Renal cortex interstitium (tissue), 11 donors: Measurements from ENCODE around the gene GAB1. TPM values are rescaled to one million over a fixed set of nuclear protein-coding genes. Genes with fewer than 3 reads are reported as not detected.
"Not testable (repeated sequence)": the region's sequence is repeated elsewhere in the genome, so short reads cannot be mapped to it uniquely, and the experiment has no call there.

Experiments used
- DNase-seq, 11 donors: peaks; one replicate each; pipeline ENCODE4 v3.0.0-alpha.2; 2013; ENCODE audit warnings: low read depth in 9 of 11, low spot score in 4 of 11; ENCODE audit errors: extremely low read depth in 1 of 11
- polyA plus RNA-seq, 3 donors: library from polyadenylated mRNA; unstranded; fragments of 120-200 nt; gene quantifications; one replicate each; pipeline ENCODE4 v1.2.1, GENCODE V29; 2013; ENCODE audit not compliant: insufficient read length in 3 of 3

Gene GAB1
- polyA plus RNA-seq, 3 donors, result 39.9 to 51.5 (median 48.2) TPM

DNA sequence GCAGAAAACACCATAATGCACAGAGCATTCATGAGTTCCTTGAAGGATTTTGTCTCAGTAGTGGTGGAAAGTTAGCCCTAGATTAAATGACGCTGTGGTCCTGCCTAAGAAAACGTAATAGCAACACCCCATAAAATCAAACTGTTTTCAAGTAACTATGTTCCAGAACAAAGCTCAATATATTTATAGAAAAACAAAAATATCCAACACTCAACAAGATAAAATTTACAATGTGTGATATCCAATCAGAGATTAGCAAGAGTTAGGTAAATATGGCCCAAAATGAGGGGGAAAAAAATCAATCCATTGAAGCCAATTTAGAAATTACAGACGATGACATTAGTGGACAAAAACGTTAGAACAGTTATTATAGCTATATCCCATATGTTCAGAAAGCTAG lies 9.9 kb upstream of the GAB1 start:
- no peak for DNase-seq

DNA sequence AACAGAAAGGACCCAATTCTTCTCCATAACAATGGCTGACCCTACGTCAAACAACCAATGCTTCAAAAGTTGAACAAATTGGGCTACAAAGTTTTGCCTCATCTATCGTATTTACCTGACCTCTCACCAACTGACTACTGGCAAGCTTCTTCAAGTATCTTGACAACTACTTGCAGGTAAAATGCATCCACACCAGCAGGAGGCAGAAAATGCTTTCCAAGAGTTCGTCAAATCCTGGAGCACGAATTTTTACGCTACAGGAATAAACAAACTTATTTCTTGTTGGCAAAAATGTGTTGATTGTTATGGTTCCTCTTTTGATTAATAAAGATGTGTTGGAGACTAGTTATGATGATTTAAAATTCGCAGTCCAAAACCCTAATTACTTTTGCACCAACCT lies 6.7 kb upstream of the GAB1 start:
- DNase-seq, result no peak

DNA sequence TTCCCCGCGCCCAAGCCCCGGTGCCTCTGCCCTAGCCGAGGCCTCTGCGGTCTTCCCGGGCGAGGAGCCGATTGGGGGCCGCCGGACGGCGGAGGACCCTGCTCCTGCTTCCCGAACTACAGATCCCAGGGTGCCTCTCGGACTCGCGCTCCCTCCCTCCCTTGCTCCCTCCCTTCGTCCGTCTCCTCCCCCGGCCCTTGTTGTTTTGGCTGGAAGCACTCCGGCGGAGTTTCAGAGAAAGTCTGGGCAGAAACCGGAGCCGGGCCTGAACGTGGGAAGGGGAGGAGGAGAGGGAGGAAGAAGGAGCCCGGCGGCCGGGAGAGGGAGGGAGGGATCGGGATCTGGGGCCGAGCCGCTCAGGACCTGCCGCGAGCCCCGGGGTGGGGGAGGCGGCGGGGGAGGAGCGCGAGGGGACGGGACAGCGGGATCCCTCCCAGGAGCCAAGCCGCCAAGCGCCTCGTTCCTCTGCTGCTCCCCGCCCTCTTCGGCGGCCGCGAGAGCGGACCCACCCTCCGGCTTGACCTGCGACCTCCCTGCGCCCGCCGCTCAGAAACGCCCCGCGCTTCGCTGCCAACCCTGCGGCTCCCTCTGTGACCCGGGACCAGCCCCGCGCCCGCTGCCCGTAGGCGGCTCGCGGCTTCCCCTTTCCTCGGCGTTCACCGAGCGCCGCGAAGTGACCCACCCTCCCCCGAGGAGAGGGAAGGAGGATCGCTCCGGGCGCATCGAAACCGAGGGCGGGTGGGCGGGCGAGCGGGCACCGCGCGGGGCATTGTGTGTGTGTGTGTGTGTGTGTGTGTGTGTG lies 496 bp upstream of the GAB1 start:
- peak; percentile 87 to 94 (median 92) for DNase-seq

DNA sequence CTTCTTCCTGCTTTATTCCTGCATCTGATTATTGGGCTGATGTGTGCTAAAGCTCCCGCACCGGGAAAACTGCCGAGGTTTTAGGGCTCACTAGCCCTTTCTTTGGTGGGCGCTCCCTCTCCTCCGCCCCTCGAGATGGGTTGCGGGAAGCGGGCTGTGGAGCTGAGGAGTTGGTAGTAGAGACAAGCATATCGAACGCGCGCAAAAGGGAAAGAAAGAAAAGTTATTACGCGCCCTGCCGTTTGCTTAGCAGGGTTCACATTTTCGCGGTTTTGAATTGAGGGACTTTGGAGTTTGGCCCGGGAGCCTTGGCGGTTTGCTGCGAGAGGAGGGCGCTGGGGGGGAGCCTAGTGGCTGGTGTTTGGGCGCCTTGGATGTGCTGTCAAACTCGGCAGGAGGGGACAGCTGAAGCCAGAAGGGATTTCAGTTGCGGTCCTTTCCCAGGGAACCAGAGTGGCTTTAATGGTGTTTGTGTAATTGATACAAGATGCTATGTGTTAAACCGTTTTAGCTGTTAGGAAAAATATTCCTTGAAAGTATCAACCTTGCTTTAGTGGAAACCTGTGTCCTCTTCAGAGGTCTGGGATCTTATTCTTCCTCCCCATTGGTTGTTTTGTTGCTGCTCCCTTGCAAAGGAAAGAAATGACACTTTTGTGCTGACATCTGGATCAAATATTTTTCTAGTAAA lies 1.1 kb downstream of the GAB1 start:
- peak in 7 of 11 donors; percentile 29 to 48 (median 39) for DNase-seq

DNA sequence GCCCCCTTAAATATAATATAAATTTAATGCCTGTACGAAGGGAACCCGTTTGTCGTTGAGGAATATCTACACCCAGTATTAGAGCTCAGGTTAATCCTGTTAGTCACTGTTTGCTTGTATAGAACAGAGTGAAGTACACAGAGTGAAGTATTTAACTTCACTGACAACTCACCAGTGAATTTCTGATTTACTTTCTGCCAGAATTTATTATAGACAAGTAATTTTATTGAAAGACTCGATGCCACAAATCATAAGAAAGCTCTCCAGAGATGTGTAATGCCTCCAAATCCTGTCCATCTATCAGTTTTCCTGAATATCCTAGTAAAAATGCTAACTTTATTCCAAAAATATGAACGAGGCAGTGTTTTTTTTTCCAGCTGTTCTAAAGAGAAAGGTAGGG lies 1.6 kb downstream of the GAB1 start:
- DNase-seq, result no peak

DNA sequence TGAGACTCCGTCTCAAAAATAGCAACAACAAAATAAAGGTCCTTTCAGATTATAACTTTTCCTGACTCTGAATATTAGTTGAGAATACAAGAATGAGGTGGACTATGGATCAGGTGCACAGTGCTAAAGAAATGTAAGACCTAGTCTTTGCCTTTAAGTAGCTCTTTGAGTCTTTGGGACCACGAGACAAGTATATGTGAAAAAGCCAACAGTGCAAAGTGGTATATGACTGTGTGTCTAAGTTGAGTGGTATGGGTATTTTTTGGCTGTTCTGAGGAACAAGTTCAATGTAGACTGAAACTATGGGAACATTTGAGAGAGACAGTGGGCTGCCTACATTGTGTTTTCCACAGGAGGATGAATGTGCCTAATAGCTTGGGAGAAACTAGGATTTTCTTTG lies 2.8 kb downstream of the GAB1 start:
- no peak for DNase-seq

DNA sequence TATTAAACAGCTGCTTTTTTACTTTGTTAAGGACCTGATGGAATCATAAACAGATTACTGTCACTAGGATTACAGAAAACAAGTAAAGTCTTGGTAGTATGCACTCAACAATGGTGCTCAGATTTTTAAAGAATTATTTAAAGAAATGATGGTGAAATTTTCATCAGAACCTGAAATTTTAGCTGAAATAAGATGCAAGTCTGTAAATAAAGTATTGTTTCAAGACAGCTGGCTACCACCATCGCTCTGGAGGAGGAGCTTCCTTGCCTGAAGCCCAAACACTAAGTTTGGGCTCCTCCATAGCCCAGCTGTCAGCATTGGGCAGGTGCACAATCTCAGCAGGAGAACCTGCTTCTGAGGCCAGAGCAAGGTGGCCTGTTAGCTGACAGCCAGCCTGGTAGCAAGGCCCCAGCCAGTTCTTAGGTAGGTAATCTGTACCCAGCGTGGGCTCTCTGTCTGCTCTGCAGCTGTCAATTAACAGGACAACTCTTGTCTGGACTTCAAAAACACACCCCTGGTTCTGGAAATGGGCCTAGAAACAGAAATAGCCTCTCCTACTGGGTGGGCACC lies 4.6 kb downstream of the GAB1 start:
- DNase-seq, result no peak

DNA sequence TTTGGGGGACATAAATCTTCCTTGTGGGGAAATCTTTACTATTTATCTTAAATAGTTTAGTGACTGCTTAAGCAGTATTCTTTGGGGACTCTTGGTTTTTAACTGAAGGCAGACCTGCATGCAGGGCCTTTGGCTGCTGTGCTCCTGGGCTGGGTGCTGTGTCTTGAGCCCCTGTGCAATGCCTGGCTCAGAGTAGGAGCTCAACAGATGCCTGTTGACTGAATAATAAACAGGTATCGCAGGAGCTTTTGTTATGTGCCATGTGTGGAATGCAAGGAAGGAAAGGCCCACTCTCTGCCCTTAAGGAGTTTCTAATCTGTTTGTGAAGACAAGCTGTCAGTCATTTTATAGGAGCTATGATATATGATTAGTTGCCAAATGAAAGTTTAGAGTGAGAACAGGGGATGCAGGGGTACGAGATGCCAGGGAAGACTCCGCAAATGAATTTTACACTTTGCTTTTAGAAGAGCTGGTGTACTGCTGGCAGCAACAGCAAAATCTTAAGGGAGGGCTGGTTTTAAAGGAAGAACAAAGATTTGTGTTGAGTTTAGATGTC lies 6.7 kb downstream of the GAB1 start:
- no peak for DNase-seq

DNA sequence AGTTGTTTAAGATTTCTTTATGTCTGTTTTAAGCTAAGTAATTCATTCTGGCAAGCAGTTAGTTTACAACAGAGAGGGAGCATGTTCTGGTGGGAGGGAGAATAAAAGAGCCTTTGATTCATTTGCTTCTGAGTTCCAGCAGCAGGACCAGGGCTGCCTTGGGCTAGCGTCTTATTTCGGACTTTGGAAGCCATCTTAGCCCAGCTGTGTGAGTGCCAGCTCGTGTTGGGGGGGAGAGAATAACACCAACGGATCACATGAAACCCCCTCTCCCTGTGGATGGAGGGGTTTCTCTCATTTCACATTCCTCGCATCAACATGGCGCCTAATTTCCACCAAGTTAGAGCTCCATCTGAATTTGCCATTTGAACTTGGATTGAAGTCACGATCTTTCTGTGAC lies 7.4 kb downstream of the GAB1 start:
- DNase-seq, result no peak

DNA sequence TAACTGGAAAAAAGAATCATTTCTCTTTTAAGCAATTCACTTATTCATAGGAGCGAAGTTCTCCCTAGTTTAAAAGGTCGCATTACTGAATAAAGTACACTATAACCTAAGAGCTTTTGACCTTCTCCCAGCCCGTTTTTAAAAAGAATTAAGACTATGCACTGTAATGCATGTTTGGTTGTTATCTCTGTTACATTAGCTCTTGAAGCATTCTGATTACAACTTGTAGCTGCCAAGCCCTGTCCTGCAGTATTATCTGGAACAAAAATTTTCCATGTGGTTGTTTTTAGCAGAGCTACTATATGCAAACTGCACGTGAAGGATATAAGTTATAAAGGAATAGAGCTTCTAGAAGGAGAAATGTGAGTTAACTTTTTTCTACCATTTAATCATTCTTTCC lies 8.1 kb downstream of the GAB1 start:
- DNase-seq, result no peak

DNA sequence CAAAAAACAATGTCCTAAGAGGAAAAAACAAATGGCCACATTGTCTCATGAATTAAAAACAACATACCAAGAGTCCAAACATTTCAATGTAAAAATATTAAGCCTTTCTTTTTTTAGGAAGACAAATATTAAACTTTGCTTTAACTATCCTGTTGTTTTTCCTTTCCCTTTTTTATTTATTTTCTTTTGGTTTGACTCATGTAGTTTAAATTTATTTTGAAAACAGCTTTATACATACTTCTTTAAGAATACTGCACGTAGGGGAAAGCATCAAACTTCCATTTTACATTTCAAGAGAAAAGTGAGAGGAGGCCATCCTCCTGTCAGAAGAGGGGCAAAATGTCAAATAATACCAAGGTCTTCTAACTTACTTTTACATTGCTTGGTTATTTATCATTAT lies 8.7 kb downstream of the GAB1 start:
- no peak for DNase-seq

DNA sequence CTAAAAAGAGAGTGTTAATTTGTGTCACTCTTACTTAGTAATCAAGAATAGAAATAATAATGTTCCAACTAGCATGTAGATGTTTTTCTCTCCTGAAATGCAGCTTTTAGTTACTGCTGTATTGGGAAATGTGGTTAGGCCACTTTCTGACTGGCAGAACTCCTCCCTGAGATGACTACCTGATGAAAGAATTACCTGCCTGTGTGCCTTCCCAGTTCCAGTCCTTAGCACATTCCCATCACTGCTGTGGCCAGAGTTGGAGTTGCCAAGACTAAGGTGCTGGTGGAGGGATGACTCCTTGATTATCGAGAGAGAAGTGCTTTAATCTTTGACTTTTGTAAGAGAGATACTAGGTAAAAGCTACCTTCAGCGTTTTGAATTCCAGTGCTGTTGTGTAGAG lies 9.5 kb downstream of the GAB1 start:
- DNase-seq, result no peak

DNA sequence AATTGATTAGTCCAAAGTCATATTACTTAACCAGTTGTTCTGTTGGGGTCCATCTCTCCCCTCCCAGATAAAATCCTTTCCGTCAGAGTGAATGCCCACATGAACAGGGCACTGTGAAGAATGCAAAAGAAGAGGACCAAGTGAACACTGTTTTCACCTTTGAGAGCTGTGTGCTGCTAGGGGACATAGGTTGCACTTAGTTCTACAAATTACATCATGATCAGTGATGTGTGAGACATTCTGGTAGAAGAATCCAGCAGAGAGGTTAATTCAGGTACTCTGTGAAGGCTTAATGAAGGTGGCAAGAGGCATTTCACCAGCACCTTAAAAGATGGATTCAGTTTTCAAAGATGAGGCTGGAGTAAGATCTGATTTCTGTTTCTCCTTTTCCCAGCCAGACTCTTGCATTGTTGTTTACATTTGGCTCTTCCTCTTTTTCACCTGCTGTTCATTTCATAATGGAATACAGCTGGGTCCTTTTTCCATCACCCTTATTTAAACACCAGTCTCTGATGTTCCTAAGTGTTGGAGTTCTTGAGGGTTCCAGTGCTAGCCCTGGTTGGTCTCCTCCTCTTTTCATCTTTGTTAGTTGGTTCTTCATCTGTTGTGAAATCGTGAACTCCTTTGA lies 10.9 kb downstream of the GAB1 start:
- DNase-seq, result no peak

DNA sequence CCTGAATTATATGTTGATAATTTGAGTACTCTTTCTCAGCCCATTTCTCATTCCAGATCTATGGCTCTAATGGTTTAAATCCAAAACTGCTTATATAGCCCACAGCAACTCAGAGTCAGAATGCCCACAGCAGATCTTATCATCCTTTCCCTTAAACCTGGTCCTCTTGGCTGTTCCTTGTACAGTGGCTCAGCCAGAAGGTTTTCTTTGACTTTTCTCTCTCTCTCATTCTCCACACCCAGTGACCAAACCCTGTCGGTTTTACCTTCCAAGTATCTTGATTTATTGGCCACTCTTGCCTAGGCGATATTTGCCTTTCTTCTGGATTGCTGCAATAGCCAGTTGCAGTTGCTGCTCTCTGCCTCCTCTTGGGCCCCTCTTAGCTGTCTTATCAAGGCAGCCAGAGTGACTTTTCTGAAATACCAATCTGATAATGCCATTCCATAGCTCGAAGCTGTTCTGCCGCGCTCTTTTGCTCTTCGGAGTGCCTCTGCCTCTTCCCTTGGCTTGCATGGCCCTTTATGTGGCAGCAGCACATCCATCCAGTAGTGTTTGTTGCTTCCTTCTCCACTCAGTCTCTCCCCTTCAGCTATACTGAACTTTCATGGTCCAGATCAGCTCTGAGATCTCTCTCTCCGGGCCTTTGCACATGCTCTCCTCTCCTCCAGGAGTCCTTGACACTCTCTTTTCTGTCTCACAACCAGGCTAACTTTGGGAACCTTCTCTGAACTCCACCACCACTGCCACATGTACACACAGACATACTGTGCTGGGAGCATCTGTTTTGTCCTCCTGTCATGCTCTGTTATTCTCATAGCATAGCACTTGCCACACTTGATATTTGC lies 11.8 kb downstream of the GAB1 start:
- no peak for DNase-seq

DNA sequence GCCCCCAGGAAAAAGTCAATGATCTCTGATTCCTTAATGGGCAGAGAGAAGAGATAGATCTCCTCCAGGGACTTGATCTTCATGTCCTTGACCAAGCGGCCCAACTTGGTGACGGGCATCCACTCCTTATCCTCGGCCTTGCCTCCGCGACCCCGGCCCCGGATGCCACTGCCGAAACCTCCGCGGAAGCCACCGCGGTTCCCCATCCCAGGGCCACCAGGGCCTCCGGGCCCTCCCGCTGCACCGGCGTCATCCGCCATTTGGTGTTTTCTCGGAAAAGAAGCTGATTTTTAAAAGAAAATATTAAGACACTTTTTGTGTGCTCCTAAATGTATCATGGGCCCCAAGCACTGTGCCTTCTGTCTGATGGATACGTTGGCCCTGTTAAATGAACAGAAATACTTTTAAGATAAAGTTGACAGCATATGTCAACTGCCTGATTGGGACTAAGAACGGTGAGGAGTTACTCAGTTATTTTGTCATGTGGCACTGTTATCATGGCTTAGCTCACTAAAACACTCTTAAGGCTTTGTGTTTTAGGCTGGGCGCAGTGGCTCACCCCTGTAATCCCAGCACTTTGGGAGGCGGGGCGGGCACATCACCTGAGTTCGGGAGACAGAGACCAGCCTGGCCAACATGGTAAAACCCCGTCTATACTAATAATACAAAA lies 13.3 kb downstream of the GAB1 start:
- DNase-seq, result not testable (repeated sequence)

DNA sequence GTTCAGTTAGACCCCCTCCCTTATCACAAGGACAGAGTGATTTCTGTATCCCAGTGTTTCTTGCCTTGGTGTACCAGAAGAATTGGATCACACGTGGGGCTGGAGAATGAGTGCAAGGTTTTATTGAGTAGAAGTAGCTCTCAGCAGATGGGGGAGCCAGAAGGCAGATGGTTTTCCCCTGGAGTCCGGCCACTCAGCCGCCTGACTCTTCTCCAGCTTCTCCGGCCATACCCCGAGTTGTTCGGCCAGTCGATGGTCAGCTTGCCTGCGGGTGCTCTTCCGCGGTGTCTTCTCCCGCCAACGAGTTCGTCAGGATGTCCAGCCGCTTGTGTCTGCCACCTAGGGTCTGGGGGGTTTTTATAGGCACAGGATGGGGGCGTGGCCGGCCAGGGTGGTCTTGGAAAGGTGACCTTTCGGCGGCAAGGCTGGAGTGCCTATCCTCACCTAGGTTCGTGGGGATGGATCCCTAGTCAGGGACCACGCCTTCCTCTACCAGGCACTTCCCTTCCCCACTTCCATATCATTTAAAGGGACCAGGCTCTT lies 14.5 kb downstream of the GAB1 start:
- DNase-seq, result no peak

DNA sequence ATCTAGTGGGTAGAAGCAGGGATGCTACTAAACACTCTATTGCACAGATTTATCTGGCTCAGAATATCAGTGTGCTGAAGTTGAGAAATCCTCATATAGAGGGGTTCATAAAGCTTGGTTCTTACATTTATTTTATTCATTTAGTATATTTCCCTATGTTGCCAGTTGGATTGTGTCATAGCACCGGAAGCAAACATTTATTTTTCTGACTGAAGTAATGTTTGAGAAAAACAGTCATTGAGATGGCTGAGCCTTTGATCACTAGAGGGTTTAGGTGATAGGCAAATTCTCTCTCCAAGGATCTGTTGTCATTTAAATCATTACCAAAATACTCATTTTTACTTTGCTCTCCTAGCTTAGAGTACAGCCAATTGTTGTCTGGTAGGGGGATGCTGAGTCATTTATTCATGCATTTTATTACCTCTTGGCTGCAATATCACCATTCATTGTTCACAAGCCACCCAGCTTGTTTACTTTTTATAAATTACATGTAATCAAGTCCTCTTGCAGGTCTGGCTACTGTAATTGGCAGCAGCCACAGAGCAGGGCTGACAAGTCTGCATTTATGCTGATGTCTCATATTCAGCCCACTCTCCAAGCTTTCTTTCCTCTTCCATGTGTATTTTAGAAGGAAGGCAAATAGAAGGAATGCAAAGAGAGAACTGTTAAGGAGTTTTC lies 15.2 kb downstream of the GAB1 start:
- no peak for DNase-seq

DNA sequence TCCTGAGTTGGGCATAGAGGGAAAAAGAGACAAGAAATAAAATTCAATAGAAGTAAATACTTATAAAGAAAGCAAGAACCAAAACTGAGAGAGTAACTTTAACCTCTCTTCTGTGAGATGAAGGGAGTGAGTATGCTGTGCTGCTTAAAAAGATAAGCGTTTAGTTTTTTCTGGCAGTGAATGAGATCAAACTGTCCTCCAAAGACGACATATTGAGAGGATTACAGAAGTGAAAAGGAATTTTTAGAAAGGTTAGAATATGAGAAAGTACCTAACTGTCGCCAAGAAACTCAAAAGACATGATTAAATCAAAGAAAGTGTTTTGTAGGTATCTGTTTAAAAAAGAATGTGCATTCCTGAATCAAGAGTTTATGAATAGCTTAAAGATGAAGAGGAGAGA lies 16.0 kb downstream of the GAB1 start:
- no peak for DNase-seq
